Nephron (organoid): ENCODE data around the gene HCRTR2.

Experiments
- H3K27ac Mint-ChIP-seq, 3 experiments: 2 replicates each; pipeline ENCODE4 v1.8.0; 2020; ENCODE audit warnings: mixed read lengths in 3 of 3, mild to moderate bottlenecking in 2 of 3, moderate library complexity in 1 of 3
- H3K27me3 Mint-ChIP-seq: 2 replicates; pipeline ENCODE4 v1.8.0; 2021; ENCODE audit warnings: low read depth, mild to moderate bottlenecking, moderate library complexity, mixed read lengths
- H3K36me3 Mint-ChIP-seq: 2 replicates; pipeline ENCODE4 v1.8.0; 2020; ENCODE audit warnings: low read depth, mixed read lengths
- H3K4me1 Mint-ChIP-seq: 2 replicates; pipeline ENCODE4 v1.8.0; 2020; ENCODE audit warnings: mixed read lengths
- H3K4me3 Mint-ChIP-seq, 3 experiments: 2 replicates each; pipeline ENCODE4 v1.8.0; 2020; ENCODE audit warnings: mild to moderate bottlenecking in 3 of 3, mixed read lengths in 3 of 3, moderate library complexity in 2 of 3
- H3K9me3 Mint-ChIP-seq: 2 replicates; pipeline ENCODE4 v1.8.0; 2020; ENCODE audit warnings: mixed read lengths
- TF ChIP-seq, protein P1 (sequence below), 3 experiments: fragments of 200-600 bp; sonication (generic); IDR thresholded peaks; one replicate each; pipeline ENCODE4 v1.5.0; 2021; ENCODE audit warnings: antibody characterized with exemption in 3 of 3; ENCODE audit not compliant: unreplicated experiment in 3 of 3

Gene HCRTR2

DNA sequence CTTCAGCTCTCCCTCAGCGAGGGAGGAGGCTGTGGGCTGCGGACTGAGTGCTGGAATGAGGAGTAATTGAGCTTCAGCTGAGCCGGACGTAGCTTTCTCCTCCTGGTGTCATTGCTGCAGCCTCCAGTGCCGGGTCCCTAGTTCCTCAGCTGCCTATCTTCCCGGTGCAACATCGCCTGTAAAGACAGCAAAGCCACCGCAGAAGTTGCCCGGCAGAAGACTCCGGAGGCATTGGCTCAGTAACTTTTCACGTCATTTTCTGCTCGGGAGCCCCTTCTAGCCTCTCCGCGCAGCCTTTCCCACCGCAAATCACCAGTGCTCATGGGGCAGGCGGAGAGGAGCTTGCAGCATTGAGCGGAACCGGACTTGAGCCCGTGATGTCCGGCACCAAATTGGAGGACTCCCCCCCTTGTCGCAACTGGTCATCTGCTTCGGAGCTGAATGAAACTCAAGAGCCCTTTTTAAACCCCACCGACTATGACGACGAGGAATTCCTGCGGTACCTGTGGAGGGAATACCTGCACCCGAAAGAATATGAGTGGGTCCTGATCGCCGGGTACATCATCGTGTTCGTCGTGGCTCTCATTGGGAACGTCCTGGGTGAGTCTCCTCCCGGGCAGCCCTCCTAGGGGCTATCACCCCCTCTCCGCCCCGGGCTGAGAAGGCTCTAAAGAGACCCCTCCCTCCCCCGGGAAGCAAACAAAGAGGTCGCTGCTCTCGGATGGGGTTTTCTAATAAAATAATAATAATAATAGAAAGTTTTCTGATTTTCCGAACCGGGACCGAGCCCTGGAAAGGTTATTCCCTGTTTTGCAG, at the start of gene HCRTR2:
Gene HCRTR2 (plus strand): TSS at position 305 of the 816 bp plus-strand sequence. CDS start 73 bp downstream, at position 378.
- no peaks in the 10 kb centered on the region for H3K36me3 Mint-ChIP-seq
- H3K27ac Mint-ChIP-seq: no peak within 1 kb of the TSS
- H3K27me3 Mint-ChIP-seq: peaks cover 48% of the 10 kb centered on the region
- TF ChIP-seq, protein P1, sequence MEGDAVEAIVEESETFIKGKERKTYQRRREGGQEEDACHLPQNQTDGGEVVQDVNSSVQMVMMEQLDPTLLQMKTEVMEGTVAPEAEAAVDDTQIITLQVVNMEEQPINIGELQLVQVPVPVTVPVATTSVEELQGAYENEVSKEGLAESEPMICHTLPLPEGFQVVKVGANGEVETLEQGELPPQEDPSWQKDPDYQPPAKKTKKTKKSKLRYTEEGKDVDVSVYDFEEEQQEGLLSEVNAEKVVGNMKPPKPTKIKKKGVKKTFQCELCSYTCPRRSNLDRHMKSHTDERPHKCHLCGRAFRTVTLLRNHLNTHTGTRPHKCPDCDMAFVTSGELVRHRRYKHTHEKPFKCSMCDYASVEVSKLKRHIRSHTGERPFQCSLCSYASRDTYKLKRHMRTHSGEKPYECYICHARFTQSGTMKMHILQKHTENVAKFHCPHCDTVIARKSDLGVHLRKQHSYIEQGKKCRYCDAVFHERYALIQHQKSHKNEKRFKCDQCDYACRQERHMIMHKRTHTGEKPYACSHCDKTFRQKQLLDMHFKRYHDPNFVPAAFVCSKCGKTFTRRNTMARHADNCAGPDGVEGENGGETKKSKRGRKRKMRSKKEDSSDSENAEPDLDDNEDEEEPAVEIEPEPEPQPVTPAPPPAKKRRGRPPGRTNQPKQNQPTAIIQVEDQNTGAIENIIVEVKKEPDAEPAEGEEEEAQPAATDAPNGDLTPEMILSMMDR (IDR thresholded peaks at IDR 0.05; ENCODE audit: unreplicated experiment in 3 of 3): no peak
- H3K4me3 Mint-ChIP-seq: peak within 1 kb of the TSS; percentile 64 to 74 (median 71)
- no peaks in the 10 kb centered on the region for H3K9me3 Mint-ChIP-seq
- H3K4me1 Mint-ChIP-seq: peaks cover 4% of the 10 kb centered on the region

DNA sequence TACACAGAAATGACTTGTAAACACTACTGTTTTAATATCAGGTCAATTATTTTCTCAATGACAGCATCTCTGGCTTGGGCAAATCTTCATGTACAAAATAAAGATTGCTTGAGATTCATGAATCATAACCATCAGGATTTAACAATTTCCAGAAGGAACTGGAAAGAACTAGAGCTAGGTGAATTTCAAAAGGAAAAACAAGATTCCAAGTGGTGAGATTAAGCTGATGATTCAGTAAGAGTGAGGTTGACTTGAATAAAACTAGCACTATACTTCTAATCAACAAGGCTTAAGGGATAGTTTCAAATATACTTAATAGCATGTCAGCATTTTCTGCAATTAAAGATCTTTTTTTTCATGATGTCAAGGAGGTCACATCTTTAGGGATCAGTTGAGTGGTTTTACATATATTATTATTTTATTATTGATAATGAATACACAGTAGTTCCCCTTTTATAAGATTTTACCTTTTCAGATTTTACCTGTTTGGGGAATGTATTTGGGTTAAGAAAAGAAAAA, 43.5 kb upstream of the HCRTR2 start:
- TF ChIP-seq, protein P1 (IDR thresholded peaks at IDR 0.05; ENCODE audit: unreplicated experiment in 3 of 3): no peak
- Mint-ChIP-seq H3K4me1 (no peaks in the 10 kb centered on the region), H3K36me3 (no peaks in the 10 kb centered on the region), H3K27me3 (no peaks in the 10 kb centered on the region), H3K9me3 (peaks cover 13% of the 10 kb centered on the region), H3K4me3 (no peak overlapping the region), H3K27ac (no peak overlapping the region)

DNA sequence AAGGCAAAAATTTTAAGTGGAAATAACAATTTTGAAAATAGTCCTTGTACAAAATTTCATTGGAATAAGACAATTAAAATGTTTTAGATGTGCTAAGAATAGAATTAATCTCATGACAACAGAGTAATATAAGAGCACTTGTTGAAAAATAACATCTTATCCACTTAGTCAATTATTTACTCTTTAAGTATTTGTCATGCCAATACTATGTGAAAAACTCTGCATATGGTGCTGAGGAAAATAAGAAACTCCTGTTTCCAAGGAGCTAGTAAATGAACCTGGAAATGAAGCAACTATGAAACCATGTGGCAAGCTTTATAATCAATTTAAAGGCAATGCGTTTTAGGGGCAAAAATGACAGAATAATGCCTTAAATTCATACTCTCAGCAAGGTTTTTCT, 42.7 kb upstream of the HCRTR2 start:
- Mint-ChIP-seq H3K9me3 (peaks cover 13% of the 10 kb centered on the region), H3K4me1 (no peaks in the 10 kb centered on the region), H3K27ac (no peak overlapping the region), H3K4me3 (no peak overlapping the region), H3K27me3 (no peaks in the 10 kb centered on the region), H3K36me3 (no peaks in the 10 kb centered on the region)
- TF ChIP-seq, protein P1 (IDR thresholded peaks at IDR 0.05; ENCODE audit: unreplicated experiment in 3 of 3): no peak

DNA sequence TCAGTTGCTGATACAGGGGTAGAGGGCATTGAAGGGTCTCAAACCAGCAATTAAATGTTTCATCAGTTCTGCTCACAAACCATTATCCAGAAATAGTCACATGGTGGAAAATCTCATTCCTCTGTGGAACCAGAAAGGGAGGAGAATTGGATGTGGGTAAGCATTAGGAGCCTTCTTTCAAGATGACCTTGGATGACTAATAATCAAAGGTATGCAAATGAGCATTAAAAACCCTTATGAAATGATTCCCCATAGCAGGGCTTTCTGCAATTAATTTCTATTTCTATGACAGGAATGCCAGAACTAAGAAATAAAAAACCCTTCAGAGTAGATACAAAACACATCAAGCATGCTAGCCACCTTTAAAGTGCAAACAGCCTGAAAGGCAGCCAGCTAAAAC, 37.4 kb upstream of the HCRTR2 start:
- Mint-ChIP-seq H3K27ac (no peak overlapping the region), H3K4me1 (no peaks in the 10 kb centered on the region), H3K36me3 (no peaks in the 10 kb centered on the region), H3K27me3 (no peaks in the 10 kb centered on the region), H3K9me3 (no peaks in the 10 kb centered on the region), H3K4me3 (no peak overlapping the region)
- TF ChIP-seq, protein P1 (IDR thresholded peaks at IDR 0.05; ENCODE audit: unreplicated experiment in 3 of 3): no peak

DNA sequence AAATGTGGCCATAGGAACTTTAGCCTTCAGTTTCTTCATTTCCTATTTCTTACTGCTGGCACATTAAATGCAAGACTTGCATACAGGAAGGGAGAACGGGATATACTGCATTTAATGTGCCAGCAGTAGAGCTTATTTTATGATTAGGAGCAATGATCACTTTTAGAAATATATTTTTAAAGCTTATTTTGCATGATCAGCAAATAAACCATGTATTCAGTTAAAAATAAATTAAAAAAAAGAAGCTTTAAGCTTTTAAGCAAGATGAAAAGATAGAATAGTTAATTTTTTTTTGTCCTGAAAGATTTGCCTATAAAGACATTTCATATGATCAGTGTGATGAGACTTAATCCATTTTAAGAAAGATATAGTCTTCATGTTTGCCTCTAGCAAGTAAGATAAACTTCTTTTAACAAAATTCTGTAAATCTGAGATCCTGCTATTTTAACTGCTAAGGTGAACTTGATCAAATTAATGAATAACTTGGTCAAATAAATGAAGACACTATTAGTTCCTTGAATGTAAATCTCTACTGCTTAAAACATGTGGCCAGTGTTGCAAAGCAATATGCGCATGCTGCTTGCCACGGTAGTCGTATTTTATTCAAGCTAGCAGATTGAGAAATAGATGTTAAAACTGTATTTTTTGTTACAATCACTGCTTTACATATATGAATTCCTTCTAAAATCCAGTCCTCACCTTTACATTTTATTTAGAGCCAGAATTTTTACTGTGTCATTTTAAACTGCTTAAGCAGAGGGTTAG, 36.2 kb upstream of the HCRTR2 start:
- Mint-ChIP-seq H3K4me3 (no peak overlapping the region), H3K4me1 (no peaks in the 10 kb centered on the region), H3K27ac (peak overlapping the region in 1 of 3 experiments; percentile 40), H3K36me3 (no peaks in the 10 kb centered on the region), H3K9me3 (no peaks in the 10 kb centered on the region), H3K27me3 (no peaks in the 10 kb centered on the region)
- TF ChIP-seq, protein P1 (IDR thresholded peaks at IDR 0.05; ENCODE audit: unreplicated experiment in 3 of 3): no peak
